ENCODE results near the gene CFAP46.
"Not testable (repeated sequence)": the region's sequence is repeated elsewhere in the genome, so short reads cannot be mapped to it uniquely, and the experiment has no call there.

CFAP46 gene

GRCh38 chr10:132828681-132829080, 113.7 kb downstream of the CFAP46 start:
- H3K4me3 Mint-ChIP-seq, result no peak overlapping the region
- no peak for DNase-seq
- no peak overlapping the region for H3K27ac Mint-ChIP-seq
- H3K27me3 Mint-ChIP-seq, result no peaks in the 10 kb centered on the region
- no peaks in the 10 kb centered on the region for H3K4me1 Mint-ChIP-seq (ENCODE audit: low read depth)
- no peaks in the 10 kb centered on the region for H3K9me3 Mint-ChIP-seq
- H3K36me3 Mint-ChIP-seq (ENCODE audit: low read depth), result no peaks in the 10 kb centered on the region

- no peak overlapping the region for H3K4me3 Mint-ChIP-seq
- H3K27ac Mint-ChIP-seq, result no peak overlapping the region
- H3K27me3 Mint-ChIP-seq, result no peaks in the 10 kb centered on the region
- H3K9me3 Mint-ChIP-seq, result no peaks in the 10 kb centered on the region
- no peak for DNase-seq
- no peaks in the 10 kb centered on the region for H3K36me3 Mint-ChIP-seq (ENCODE audit: low read depth)
- H3K4me1 Mint-ChIP-seq (ENCODE audit: low read depth), result no peaks in the 10 kb centered on the region
These were observed 114.4 kb downstream of the CFAP46 start for GRCh38 chr10:132827861-132828539.

GRCh38 chr10:132827423-132827789, 115.0 kb downstream of the CFAP46 start:
- Mint-ChIP-seq H3K9me3 (no peaks in the 10 kb centered on the region), H3K27me3 (no peaks in the 10 kb centered on the region), H3K36me3 (ENCODE audit: low read depth) (no peaks in the 10 kb centered on the region), H3K27ac (no peak overlapping the region), H3K4me1 (ENCODE audit: low read depth) (no peaks in the 10 kb centered on the region), H3K4me3 (no peak overlapping the region)
- no peak for DNase-seq

- Mint-ChIP-seq H3K36me3 (ENCODE audit: low read depth) (no peaks in the 10 kb centered on the region), H3K9me3 (no peaks in the 10 kb centered on the region), H3K4me1 (ENCODE audit: low read depth) (no peaks in the 10 kb centered on the region), H3K27ac (no peak overlapping the region), H3K27me3 (no peaks in the 10 kb centered on the region), H3K4me3 (no peak overlapping the region)
- DNase-seq, result no peak
These were observed 115.6 kb downstream of the CFAP46 start for GRCh38 chr10:132826524-132827422.

GRCh38 chr10:132825783-132826523, 116.4 kb downstream of the CFAP46 start:
- DNase-seq, result not testable (repeated sequence)

GRCh38 chr10:132820056-132820455, 122.3 kb downstream of the CFAP46 start:
- DNase-seq, result no peak
- H3K4me1 Mint-ChIP-seq (ENCODE audit: low read depth), result no peaks in the 10 kb centered on the region
- H3K4me3 Mint-ChIP-seq, result no peak overlapping the region

More at GRCh38 chr10:132825783-132826523, 116.4 kb downstream of the CFAP46 start:
- H3K4me1 Mint-ChIP-seq (ENCODE audit: low read depth); H3K36me3 Mint-ChIP-seq (ENCODE audit: low read depth); H3K27me3 Mint-ChIP-seq; H3K4me3 Mint-ChIP-seq; H3K9me3 Mint-ChIP-seq; H3K27ac Mint-ChIP-seq: not testable (repeated sequence)

GRCh38 chr10:132817701-132818211, 124.6 kb downstream of the CFAP46 start:
- no peak for DNase-seq
- Mint-ChIP-seq H3K27me3 (peaks cover 36% of the 10 kb centered on the region), H3K27ac (no peak overlapping the region), H3K9me3 (no peaks in the 10 kb centered on the region), H3K36me3 (ENCODE audit: low read depth) (no peaks in the 10 kb centered on the region), H3K4me3 (no peak overlapping the region), H3K4me1 (ENCODE audit: low read depth) (no peaks in the 10 kb centered on the region)

More at GRCh38 chr10:132820056-132820455, 122.3 kb downstream of the CFAP46 start:
- Mint-ChIP-seq H3K27me3 (peaks cover 36% of the 10 kb centered on the region), H3K36me3 (ENCODE audit: low read depth) (no peaks in the 10 kb centered on the region), H3K27ac (no peak overlapping the region), H3K9me3 (no peaks in the 10 kb centered on the region)

GRCh38 chr10:132816718-132817117, 125.7 kb downstream of the CFAP46 start:
- H3K36me3 Mint-ChIP-seq (ENCODE audit: low read depth), result no peaks in the 10 kb centered on the region
- no peak overlapping the region for H3K4me3 Mint-ChIP-seq
- H3K4me1 Mint-ChIP-seq (ENCODE audit: low read depth), result no peaks in the 10 kb centered on the region
- H3K27ac Mint-ChIP-seq, result no peak overlapping the region
- H3K9me3 Mint-ChIP-seq, result no peaks in the 10 kb centered on the region
- DNase-seq, result no peak
- peaks cover 36% of the 10 kb centered on the region for H3K27me3 Mint-ChIP-seq

GRCh38 chr10:132815168-132815857, 127.1 kb downstream of the CFAP46 start:
- no peaks in the 10 kb centered on the region for H3K36me3 Mint-ChIP-seq (ENCODE audit: low read depth)
- H3K27ac Mint-ChIP-seq, result no peak overlapping the region
- no peaks in the 10 kb centered on the region for H3K9me3 Mint-ChIP-seq
- no peak overlapping the region for H3K4me3 Mint-ChIP-seq
- DNase-seq, result no peak
- peaks cover 36% of the 10 kb centered on the region for H3K27me3 Mint-ChIP-seq
- H3K4me1 Mint-ChIP-seq (ENCODE audit: low read depth), result no peaks in the 10 kb centered on the region

GRCh38 chr10:132814469-132814856, 127.9 kb downstream of the CFAP46 start:
- no peaks in the 10 kb centered on the region for H3K4me1 Mint-ChIP-seq (ENCODE audit: low read depth)
- H3K36me3 Mint-ChIP-seq (ENCODE audit: low read depth), result no peaks in the 10 kb centered on the region

GRCh38 chr10:132813560-132814468, 128.6 kb downstream of the CFAP46 start:
- Mint-ChIP-seq H3K4me1 (ENCODE audit: low read depth) (no peaks in the 10 kb centered on the region), H3K9me3 (no peaks in the 10 kb centered on the region), H3K27me3 (peaks cover 22% of the 10 kb centered on the region), H3K27ac (no peak overlapping the region), H3K36me3 (ENCODE audit: low read depth) (no peaks in the 10 kb centered on the region), H3K4me3 (no peak overlapping the region)
- no peak for DNase-seq

More at GRCh38 chr10:132814469-132814856, 127.9 kb downstream of the CFAP46 start:
- no peaks in the 10 kb centered on the region for H3K9me3 Mint-ChIP-seq
- peaks cover 28% of the 10 kb centered on the region for H3K27me3 Mint-ChIP-seq
- DNase-seq, result no peak
- H3K4me3 Mint-ChIP-seq, result no peak overlapping the region
- H3K27ac Mint-ChIP-seq, result no peak overlapping the region

GRCh38 chr10:132813001-132813401, 129.4 kb downstream of the CFAP46 start:
- H3K27me3 Mint-ChIP-seq, result peaks cover 18% of the 10 kb centered on the region
- no peak overlapping the region for H3K4me3 Mint-ChIP-seq
- H3K27ac Mint-ChIP-seq, result no peak overlapping the region
- no peaks in the 10 kb centered on the region for H3K4me1 Mint-ChIP-seq (ENCODE audit: low read depth)
- no peaks in the 10 kb centered on the region for H3K36me3 Mint-ChIP-seq (ENCODE audit: low read depth)
- DNase-seq, result no peak
- no peaks in the 10 kb centered on the region for H3K9me3 Mint-ChIP-seq

- H3K27me3 Mint-ChIP-seq, result peaks cover 15% of the 10 kb centered on the region
- H3K9me3 Mint-ChIP-seq, result no peaks in the 10 kb centered on the region
These were observed 129.8 kb downstream of the CFAP46 start for GRCh38 chr10:132812520-132812919.

More at GRCh38 chr10:132812520-132812919, 129.8 kb downstream of the CFAP46 start:
- H3K4me3 Mint-ChIP-seq, result no peak overlapping the region
- H3K27ac Mint-ChIP-seq, result no peak overlapping the region
- no peak for DNase-seq
- H3K4me1 Mint-ChIP-seq (ENCODE audit: low read depth), result no peaks in the 10 kb centered on the region
- no peaks in the 10 kb centered on the region for H3K36me3 Mint-ChIP-seq (ENCODE audit: low read depth)

Data from activated T-cell treated with anti-CD3 and anti-CD28 coated beads, Interleukin-2, amount 50 U/mL, for 24 hours (primary cell).